ENCODE results near the gene TNS1.

- TF ChIP-seq CTCF (IDR thresholded peaks at IDR 0.05; ENCODE audit: insufficient read depth, low read depth, low read length) = no peak
- no peak for TF ChIP-seq EZH2 (IDR thresholded peaks at IDR 0.05; ENCODE audit: insufficient read depth, low read length)
Observed at GRCh38 chr2:218024871-218025270, 22.1 kb upstream of the TNS1 start.
